NCI-H1694 (cell line): ENCODE results near the gene RGS13.

Source experiments
- DNase-seq: peaks from one replicate; lab custom pipeline; 2025; lab: John Stamatoyannopoulos, UW

The RGS13 gene

DNA sequence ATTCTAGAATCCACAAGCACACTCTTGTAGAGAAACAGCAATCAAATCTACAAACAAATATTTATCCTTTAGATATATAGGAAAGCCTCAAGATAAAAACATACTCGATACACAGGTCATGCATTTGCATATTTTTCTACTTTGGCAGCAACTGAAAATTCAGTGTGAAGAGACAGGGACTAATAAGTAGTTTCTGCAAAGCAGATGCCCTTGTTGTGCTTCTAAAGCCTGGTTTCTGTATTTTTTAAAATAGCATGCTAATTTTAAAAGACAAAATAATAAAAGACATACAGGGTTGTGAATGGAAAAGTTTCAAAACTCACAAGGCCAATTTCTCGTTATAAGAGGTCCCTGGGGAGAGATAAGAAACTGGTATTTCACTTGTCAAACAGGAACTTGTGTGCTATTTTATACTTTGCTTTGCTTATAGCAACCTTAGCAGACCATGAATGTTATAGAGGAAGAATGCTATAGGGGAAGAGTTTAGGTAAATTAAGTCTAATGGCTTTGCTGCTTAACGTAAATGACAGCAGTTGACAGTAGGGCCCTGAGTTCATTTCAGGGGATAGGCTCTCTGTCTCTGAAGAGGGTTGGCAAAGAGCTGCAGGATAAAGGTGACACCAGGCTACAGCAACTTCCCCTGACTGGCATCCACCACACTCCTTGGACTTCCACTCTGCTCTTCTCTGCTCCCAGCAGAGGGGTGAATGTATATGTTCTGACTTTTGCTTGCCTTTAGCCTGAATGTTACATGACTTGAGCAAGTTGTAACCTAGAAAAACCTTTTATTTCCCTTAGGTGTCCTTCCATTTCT is 9.4 kb upstream of the RGS13 start:
- no peak for DNase-seq

- no peak for DNase-seq
Observed at GRCh38 chr1:192627901-192628300, 8.0 kb upstream of the RGS13 start.

DNA sequence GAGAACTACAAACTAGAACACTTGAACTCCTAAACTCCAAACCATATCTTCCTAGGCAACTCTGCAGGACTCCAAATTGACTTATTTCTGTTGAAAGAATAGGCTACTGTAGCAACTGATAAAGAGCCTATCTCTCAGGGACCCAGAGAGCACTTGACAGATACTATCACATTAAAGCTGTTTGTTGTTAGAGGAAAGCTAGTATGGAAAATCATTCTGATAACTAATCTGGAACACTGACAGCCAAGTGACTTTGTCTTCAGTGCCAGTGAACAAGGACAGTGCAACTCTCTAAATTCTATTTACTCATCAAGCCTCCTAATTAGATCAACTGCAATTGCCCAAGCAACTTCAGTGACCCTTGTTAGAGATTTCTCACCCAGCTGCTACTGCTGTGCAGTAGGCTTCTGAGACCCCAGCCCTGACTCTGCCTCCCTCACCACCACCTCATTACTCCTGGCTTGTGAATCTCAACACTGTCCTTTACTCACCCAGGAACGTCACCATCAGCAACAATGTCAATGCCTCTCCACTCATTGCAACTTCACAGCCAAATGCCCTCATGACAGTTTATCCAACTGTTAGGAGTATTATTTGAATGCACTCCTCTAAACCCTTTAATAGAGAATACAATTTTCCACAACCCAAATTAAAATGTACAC is 7.4 kb upstream of the RGS13 start:
- no peak for DNase-seq

- no peak for DNase-seq
Observed at GRCh38 chr1:192629612-192630011, 6.3 kb upstream of the RGS13 start.

DNA sequence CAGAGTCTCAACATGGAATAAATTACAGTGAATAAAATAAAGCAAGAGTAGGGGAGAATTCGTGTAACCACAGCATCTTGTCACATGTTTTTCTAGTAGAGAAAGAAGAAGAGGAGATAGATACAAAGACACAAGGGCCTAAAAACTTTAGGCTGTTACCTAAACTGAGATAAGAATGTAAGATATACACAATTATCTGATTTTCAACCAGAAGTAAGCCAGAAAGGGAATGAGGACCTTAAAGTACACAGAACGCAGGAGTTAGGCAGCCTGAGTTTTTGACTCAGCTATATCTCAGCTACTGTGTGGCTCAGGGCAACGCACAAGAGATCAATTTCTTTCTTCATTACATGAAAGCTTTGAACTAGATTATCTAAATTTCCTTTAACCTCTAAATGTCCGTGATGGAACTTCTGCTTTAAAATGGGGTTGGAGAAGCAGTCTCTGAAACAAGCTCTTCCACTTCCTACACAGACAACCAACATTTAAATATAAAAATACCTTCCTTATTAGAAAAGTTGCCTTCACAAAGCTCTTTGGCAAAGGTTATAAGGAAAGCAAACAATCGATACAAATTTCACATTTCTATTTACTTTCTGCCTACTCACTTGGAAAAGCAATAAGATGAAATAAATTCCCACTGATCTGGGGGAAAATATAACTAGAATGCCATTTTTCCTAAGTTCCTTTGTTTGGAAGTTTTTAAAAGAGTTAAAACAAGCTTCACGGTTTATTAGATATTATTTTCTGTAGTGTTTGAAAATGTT is 5.2 kb upstream of the RGS13 start:
- no peak for DNase-seq

DNA sequence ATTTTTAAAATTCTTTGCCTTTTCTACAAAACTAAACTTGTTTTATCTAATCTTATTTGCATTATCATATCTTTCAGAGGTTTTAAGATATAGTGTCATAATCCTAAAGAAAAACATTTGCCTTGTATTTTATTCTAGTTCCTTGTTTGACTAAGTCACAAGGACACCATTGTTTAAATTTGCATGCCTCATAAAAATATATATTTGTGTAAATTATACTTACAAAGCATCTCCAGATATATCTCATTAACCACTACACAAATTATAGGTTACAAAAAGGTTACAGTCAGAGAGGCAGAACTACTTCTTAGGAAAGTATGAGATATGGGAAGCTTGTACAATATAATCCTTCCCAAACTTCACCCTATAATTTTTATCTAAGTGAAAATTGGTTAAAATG is 4.2 kb upstream of the RGS13 start:
- no peak for DNase-seq

DNA sequence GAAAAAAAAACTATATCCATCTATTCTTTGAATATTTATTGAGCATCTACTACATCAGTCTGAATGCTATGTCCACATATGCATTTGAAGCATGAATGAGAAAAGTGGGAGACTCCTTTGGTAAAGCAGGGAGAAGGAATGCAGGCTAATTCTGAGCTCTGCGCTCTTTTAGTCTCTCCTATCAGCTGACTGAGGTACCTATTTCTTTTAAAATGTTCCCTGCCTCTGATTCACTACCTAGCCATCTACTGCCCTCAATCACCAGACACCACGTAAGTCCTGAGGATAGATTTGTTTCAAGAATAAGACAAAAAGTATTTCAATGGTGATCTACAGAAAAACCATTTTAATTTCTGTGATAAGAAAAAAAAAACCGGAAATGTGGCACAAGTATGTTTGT is 3.8 kb upstream of the RGS13 start:
- DNase-seq = no peak

GRCh38 chr1:192632641-192633532 is 3.1 kb upstream of the RGS13 start:
- no peak for DNase-seq

GRCh38 chr1:192633533-192634253 is 2.3 kb upstream of the RGS13 start:
- DNase-seq = no peak

GRCh38 chr1:192635041-192635440 is 906 bp upstream of the RGS13 start:
- DNase-seq = no peak

GRCh38 chr1:192639607-192640368 is 3.8 kb downstream of the RGS13 start:
- DNase-seq = no peak

- no peak for DNase-seq
Observed at GRCh38 chr1:192652159-192652558, 16.2 kb downstream of the RGS13 start.

DNA sequence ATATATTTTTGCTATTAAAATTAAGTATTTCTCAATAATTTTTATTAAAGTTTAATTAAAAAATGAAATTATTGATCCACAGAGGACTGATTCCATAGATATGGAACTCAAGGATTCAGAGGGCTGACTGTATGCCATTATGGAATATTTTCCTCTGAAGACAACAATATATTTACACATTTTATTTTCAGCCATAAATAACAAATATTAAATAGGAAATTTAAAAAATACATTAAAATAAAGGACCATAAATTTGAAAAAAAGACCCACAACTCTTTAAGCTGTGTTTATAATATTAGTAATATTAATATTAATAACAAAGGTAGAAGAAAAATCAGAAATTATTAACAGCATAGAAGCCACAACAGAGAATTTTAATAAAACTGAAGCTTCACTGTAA is 18.2 kb downstream of the RGS13 start:
- no peak for DNase-seq

GRCh38 chr1:192654591-192655251 is 18.8 kb downstream of the RGS13 start:
- no peak for DNase-seq

DNA sequence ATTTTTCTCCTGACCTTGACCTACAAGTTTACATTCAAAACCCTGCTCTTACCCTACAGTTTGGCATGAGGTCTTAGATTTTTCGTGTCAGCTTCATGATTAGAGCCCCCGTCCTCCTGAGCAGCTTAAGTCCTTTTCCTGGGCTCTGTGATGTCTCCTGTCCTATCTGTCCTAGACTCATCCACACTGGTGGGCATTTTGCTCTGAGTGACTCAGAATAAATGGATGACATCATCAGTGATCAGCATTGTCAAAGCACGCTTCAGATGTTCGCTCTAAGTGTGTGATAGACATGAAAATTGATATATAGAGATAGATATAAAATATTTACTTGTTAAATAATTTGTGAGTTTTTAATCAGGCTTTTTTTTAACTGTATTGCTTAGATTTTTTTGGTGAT is 21.8 kb downstream of the RGS13 start:
- no peak for DNase-seq

- DNase-seq = no peak
Observed at GRCh38 chr1:192658255-192658654, 22.3 kb downstream of the RGS13 start.

GRCh38 chr1:192660613-192661012 is 24.7 kb downstream of the RGS13 start:
- DNase-seq = no peak

DNA sequence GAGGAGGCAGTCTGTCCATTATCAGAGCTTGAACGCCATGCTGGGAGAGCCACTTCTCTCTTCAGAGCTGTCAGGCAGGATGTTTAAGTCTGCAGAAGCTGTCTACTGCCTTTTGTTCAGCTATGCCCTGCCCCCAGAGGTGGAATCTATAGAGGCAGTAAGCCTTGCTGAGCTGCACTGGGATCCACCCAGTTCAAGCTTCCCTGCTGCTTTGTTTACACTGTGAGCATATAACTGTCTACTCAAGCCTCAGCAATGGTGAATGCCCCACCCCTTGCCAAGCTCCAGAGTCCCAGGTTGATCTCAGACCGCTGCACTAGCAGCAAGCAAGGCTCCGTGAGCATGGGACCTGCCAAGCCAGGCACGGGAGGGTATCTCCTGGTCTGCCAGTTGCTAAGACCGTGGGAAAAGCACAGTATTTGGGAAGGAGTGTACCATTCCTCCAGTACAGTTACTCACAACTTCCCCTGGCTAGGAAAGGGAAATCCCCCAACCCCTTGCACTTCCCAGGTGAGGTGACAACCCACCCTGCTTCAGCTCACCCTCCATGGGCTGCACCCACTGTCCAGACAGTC is 32.5 kb downstream of the RGS13 start:
- no peak for DNase-seq

GRCh38 chr1:192669174-192669573 is 33.2 kb downstream of the RGS13 start:
- no peak for DNase-seq

DNA sequence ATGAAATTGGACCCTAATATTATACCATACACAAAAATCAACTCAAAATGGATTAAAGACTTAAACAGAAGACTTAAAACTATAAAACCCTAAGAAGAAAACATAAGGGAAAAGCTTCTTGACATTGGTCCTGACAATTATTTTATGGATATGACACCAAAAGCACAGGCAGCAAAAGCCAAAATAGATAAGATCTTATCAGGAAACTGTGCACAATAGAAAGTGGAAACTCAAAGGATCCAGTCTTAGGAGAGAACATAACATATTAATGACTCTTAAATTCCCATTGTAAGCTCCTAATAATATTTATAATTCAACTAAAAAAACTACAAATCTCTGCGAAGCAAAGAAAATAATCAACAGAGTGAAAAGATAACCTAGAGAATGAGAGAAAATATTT is 39.8 kb downstream of the RGS13 start:
- DNase-seq = no peak
